Measurements from ENCODE around the gene RDX. TPM values are rescaled to one million over a fixed set of nuclear protein-coding genes. Genes with fewer than 3 reads are reported as not detected.

RDX gene
- total RNA-seq, 1 experiment from 2014 or later, result 86.6 TPM

DNA sequence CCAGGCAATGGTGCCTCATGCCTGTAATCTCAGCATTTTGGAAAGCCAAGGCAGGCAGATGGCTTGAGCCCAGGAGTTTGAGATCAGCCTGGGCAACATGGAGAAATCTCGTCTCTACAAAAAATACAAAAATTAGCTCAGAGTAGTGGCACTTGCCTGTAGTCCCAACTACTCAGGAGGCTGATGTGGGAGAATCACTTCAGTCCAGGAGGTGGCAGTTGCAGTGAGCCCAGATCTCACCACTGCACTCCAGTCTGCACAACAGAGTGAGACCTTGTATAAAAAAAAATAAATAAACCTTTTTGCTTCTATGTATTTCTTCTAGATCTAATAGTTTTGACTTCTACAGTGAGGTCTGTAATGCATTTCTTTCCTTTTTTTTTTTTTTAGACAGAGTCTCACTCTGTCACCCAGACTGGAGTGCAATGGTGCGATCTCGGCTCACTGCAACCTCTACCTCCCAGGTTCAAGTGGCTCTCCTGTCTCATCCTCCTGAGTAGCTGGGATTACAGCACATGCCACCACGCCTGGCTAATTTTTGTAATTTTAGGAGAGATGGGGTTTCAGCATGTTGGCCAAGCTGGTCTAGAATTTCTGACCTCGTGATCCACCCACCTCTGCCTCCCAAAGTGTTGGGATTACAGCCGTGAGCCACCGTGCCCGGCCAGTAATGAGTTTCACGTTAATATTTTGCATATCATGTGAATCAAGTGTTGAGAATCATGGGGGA, 18.1 kb upstream of the RDX start:
- H2BK12ac ChIP-seq (ENCODE audit: insufficient read length, low read depth, low read length), result no peak overlapping the region
- H3K56ac ChIP-seq (ENCODE audit: insufficient read length, low read depth, low read length), result no peak overlapping the region
- no peaks in the 10 kb centered on the region for H3K27me3 ChIP-seq (ENCODE audit: insufficient read depth, low read length)
- no peaks in the 10 kb centered on the region for H3K79me1 ChIP-seq (ENCODE audit: insufficient read depth, low read depth, low read length, poor library complexity, severe bottlenecking)
- H3K9me3 ChIP-seq (ENCODE audit: control insufficient read depth, low read depth, low read length), result no peaks in the 10 kb centered on the region
- no peaks in the 10 kb centered on the region for H3K79me2 ChIP-seq (ENCODE audit: insufficient read depth, low read length)
- no peaks in the 10 kb centered on the region; the same call in 1 of the 2 replicates for H3K4me1 ChIP-seq (ENCODE audit: insufficient read depth, low read length)
- no peak overlapping the region for H2BK15ac ChIP-seq (ENCODE audit: low read depth, low read length)
- no peak overlapping the region for H3K4me2 ChIP-seq (ENCODE audit: insufficient read depth, insufficient read length, low read length)
- H3T11ph ChIP-seq (ENCODE audit: low read length), result no peak overlapping the region
- Mint-ChIP-seq H3K27ac (peak overlapping the region in 2 of 3 experiments; percentile 14 to 84; a peak in 1 of 7 replicates), H3K4me1 (peaks cover 18 to 38% of the 10 kb centered on the region in 2 experiments), H3K9me3 (no peaks in the 10 kb centered on the region), H3K4me3 (no peak overlapping the region), H3K27me3 (ENCODE audit: low read depth) (no peaks in the 10 kb centered on the region), H3K36me3 (ENCODE audit: insufficient read depth in 1 of 3, low read depth in 3 of 3) (no peaks in the 10 kb centered on the region)
- no peaks in the 10 kb centered on the region for H4K20me1 ChIP-seq (ENCODE audit: control insufficient read depth, insufficient read depth, insufficient read length)
- H2BK20ac ChIP-seq (ENCODE audit: low read depth, low read length, poor library complexity, severe bottlenecking), result no peak overlapping the region
- no CpG with 5 or more reads among the region's 9 CpGs for WGBS (ENCODE audit: extremely low coverage, insufficient read length, low lambda C conversion rate)
- no peak overlapping the region for H3K23ac ChIP-seq (ENCODE audit: insufficient read length, low read depth, low read length)
- no peak overlapping the region for H2AK5ac ChIP-seq (ENCODE audit: insufficient read length, low read length)
- H3K14ac ChIP-seq (ENCODE audit: insufficient read depth, low read length), result no peak overlapping the region
- H4K5ac ChIP-seq (ENCODE audit: insufficient read length, low read depth, low read length), result no peak overlapping the region
- H3K23me2 ChIP-seq (ENCODE audit: insufficient read length, low read depth, low read length, poor library complexity, severe bottlenecking), result no peaks in the 10 kb centered on the region
- H4K8ac ChIP-seq (replicated peaks; ENCODE audit: insufficient read length, low read depth, low read length), result no peak overlapping the region
- H3K27ac ChIP-seq (ENCODE audit: insufficient read length, low read depth, low read length), result no peak overlapping the region
- H3K9ac ChIP-seq (ENCODE audit: extremely low read depth, insufficient read length, low read length), result no peak overlapping the region
- no peak overlapping the region for H2BK120ac ChIP-seq (ENCODE audit: low read depth, low read length, poor library complexity, severe bottlenecking)
- DNase-seq, result no peak
- TF ChIP-seq CTCF (conservative IDR thresholded peaks at IDR 0.05), result no peak
- H2AFZ ChIP-seq (ENCODE audit: low read length), result no peak overlapping the region
- H4K91ac ChIP-seq (ENCODE audit: insufficient read length, low read depth, low read length), result no peak overlapping the region
- no peak overlapping the region for H3K4ac ChIP-seq (ENCODE audit: low read depth, low read length)
- H3K18ac ChIP-seq (ENCODE audit: insufficient read length, low read depth, low read length), result no peak overlapping the region
- no peak overlapping the region for H2BK5ac ChIP-seq (ENCODE audit: insufficient read length, low read length)

All from H9 (cell line).